Measurements from ENCODE around the gene TNFAIP3.
A peak's percentile ranks its signal among the peaks of the same experiment; 100 is the strongest.

TNFAIP3 gene

GRCh38 chr6:137890983-137891537 lies 24.0 kb downstream of the TNFAIP3 start:
- ATAC-seq, result no peak
- TF ChIP-seq PATZ1 (CRISPR knock-in tag; IDR thresholded peaks at IDR 0.05; ENCODE audit: borderline replicate concordance), result no peak
- no peak for TF ChIP-seq ZNF565 (CRISPR knock-in tag; conservative IDR thresholded peaks at IDR 0.05; ENCODE audit: low read depth)
- no peak for TF ChIP-seq CSDC2 (CRISPR knock-in tag; IDR thresholded peaks at IDR 0.05)
- no peak for TF ChIP-seq SNAI2 (CRISPR knock-in tag; IDR thresholded peaks at IDR 0.05)
- TF ChIP-seq CREB5 (CRISPR knock-in tag; IDR thresholded peaks at IDR 0.05; ENCODE audit: low read depth), result no peak
- TF ChIP-seq TCF4 (CRISPR knock-in tag; IDR thresholded peaks at IDR 0.05; ENCODE audit: borderline replicate concordance), result no peak
- TF ChIP-seq ISL1 (CRISPR knock-in tag; IDR thresholded peaks at IDR 0.05), result no peak
- no peak for TF ChIP-seq ARNTL (CRISPR knock-in tag; IDR thresholded peaks at IDR 0.05; ENCODE audit: borderline replicate concordance, low read depth)
- TF ChIP-seq RARB (CRISPR knock-in tag; IDR thresholded peaks at IDR 0.05), result no peak
- no peak for TF ChIP-seq OSR1 (CRISPR knock-in tag; IDR thresholded peaks at IDR 0.05)
- no peak for TF ChIP-seq ESRRG (CRISPR knock-in tag; IDR thresholded peaks at IDR 0.05)
- no peak for TF ChIP-seq ZFP3 (CRISPR knock-in tag; IDR thresholded peaks at IDR 0.05)
- no peak for TF ChIP-seq ZNF70 (CRISPR knock-in tag; IDR thresholded peaks at IDR 0.05)
- TF ChIP-seq ZC3H10 (CRISPR knock-in tag; IDR thresholded peaks at IDR 0.05), result no peak

- peak; percentile 59 for ATAC-seq
These were observed 25.2 kb downstream of the TNFAIP3 start for GRCh38 chr6:137892271-137892708.

GRCh38 chr6:137893181-137893580 lies 26.1 kb downstream of the TNFAIP3 start:
- TF ChIP-seq SNAI2 (CRISPR knock-in tag; IDR thresholded peaks at IDR 0.05), result no peak
- TF ChIP-seq RARB (CRISPR knock-in tag; IDR thresholded peaks at IDR 0.05), result no peak
- TF ChIP-seq OSR1 (CRISPR knock-in tag; IDR thresholded peaks at IDR 0.05), result no peak
- TF ChIP-seq CSDC2 (CRISPR knock-in tag; IDR thresholded peaks at IDR 0.05), result no peak
- TF ChIP-seq PPARA (CRISPR knock-in tag; IDR thresholded peaks at IDR 0.05; ENCODE audit: borderline replicate concordance), result no peak
- TF ChIP-seq ISL1 (CRISPR knock-in tag; IDR thresholded peaks at IDR 0.05), result no peak
- TF ChIP-seq PATZ1 (CRISPR knock-in tag; IDR thresholded peaks at IDR 0.05; ENCODE audit: borderline replicate concordance), result no peak
- TF ChIP-seq TOX (CRISPR knock-in tag; IDR thresholded peaks at IDR 0.05; ENCODE audit: borderline replicate concordance), result no peak
- no peak for TF ChIP-seq CREB5 (CRISPR knock-in tag; IDR thresholded peaks at IDR 0.05; ENCODE audit: low read depth)
- no peak for TF ChIP-seq ZC3H10 (CRISPR knock-in tag; IDR thresholded peaks at IDR 0.05)
- no peak for TF ChIP-seq ARNTL (CRISPR knock-in tag; IDR thresholded peaks at IDR 0.05; ENCODE audit: borderline replicate concordance, low read depth)
- no peak for TF ChIP-seq ZFP3 (CRISPR knock-in tag; IDR thresholded peaks at IDR 0.05)
- no peak for TF ChIP-seq ESRRG (CRISPR knock-in tag; IDR thresholded peaks at IDR 0.05)
- no peak for TF ChIP-seq ZNF70 (CRISPR knock-in tag; IDR thresholded peaks at IDR 0.05)
- TF ChIP-seq CSRNP3 (CRISPR knock-in tag; IDR thresholded peaks at IDR 0.05), result no peak
- no peak for TF ChIP-seq ZNF565 (CRISPR knock-in tag; conservative IDR thresholded peaks at IDR 0.05; ENCODE audit: low read depth)
- TF ChIP-seq ZFP30 (CRISPR knock-in tag; IDR thresholded peaks at IDR 0.05), result no peak
- no peak for TF ChIP-seq BACH2 (CRISPR knock-in tag; IDR thresholded peaks at IDR 0.05; ENCODE audit: borderline replicate concordance)
- no peak for TF ChIP-seq TCF4 (CRISPR knock-in tag; IDR thresholded peaks at IDR 0.05; ENCODE audit: borderline replicate concordance)
- no peak for ATAC-seq

More at GRCh38 chr6:137892271-137892708, 25.2 kb downstream of the TNFAIP3 start:
- TF ChIP-seq ZC3H10 (CRISPR knock-in tag; IDR thresholded peaks at IDR 0.05), result peak; percentile 39; the same call in 1 of the 2 replicates
- TF ChIP-seq CSRNP3 (CRISPR knock-in tag; IDR thresholded peaks at IDR 0.05), result no peak

All from SK-N-SH treated with all-trans-retinoic acid at 6 μM for 48 hours (cell line).